Bronchial epithelial cell (primary cell): ENCODE data around the gene CMTM8. TPM values are rescaled to one million over a fixed set of nuclear protein-coding genes. Genes with fewer than 3 reads are reported as not detected.

Experiments
- DNase-seq: peaks from one replicate; pipeline ENCODE4 v3.0.0-alpha.2; 2010; ENCODE audit warnings: low read depth
- FAIRE-seq: peaks from 2 replicates; lab custom pipeline; 2011; peaks lifted over from hg19 to GRCh38; lab: Jason Lieb, UNC
- H3K27me3 ChIP-seq: 2 replicates; pipeline ENCODE4 v1.5.1; 2011; ENCODE audit warnings: low read length; ENCODE audit not compliant: control insufficient read depth, insufficient read depth
- H3K36me3 ChIP-seq: 2 replicates; pipeline ENCODE4 v1.5.1; 2011; ENCODE audit warnings: low read length; ENCODE audit not compliant: control insufficient read depth, insufficient read depth
- H3K4me3 ChIP-seq: 2 replicates; pipeline ENCODE4 v1.5.1; 2011; ENCODE audit warnings: mild to moderate bottlenecking, low read depth, low read length, control low read depth
- total RNA-seq: library from RNA; depleted of rRNA; stranded (reverse); fragments of >200 nt; gene quantifications from 2 replicates; pipeline ENCODE4 v1.2.1, GENCODE V29; 2014
- TF ChIP-seq, protein P1 (sequence below): IDR thresholded peaks from 2 replicates; pipeline ENCODE4 v1.5.1; 2011; ENCODE audit warnings: mild to moderate bottlenecking, moderate library complexity, low read length, control low read depth, inconsistent platforms; ENCODE audit not compliant: insufficient read depth, severe bottlenecking

Gene CMTM8
- total RNA-seq, 1 donor from 2014 or later = 0.79 TPM

DNA sequence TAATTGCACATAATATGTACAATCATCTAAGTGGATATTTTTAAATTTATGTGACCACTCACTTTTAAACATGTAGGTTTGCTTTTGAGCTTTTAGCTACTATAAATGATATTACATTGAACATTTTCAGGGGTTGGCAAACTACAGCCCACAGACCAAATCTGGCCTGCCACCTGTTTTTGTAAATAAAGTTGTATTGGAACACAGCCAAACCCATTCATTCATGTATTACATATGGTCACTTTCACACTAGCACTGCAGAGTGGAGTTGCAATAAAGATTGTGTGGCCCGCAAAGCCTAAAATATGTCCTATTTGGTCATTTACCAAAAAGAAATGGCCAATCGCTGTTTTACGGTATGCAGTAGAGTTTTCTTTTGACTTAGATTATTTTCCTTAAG is 174.4 kb downstream of the CMTM8 start:
- no peak for FAIRE-seq
- no peaks in the 10 kb centered on the region for H3K27me3 ChIP-seq
- H3K36me3 ChIP-seq = no peaks in the 10 kb centered on the region
- H3K4me3 ChIP-seq = no peak overlapping the region
- TF ChIP-seq, protein P1, sequence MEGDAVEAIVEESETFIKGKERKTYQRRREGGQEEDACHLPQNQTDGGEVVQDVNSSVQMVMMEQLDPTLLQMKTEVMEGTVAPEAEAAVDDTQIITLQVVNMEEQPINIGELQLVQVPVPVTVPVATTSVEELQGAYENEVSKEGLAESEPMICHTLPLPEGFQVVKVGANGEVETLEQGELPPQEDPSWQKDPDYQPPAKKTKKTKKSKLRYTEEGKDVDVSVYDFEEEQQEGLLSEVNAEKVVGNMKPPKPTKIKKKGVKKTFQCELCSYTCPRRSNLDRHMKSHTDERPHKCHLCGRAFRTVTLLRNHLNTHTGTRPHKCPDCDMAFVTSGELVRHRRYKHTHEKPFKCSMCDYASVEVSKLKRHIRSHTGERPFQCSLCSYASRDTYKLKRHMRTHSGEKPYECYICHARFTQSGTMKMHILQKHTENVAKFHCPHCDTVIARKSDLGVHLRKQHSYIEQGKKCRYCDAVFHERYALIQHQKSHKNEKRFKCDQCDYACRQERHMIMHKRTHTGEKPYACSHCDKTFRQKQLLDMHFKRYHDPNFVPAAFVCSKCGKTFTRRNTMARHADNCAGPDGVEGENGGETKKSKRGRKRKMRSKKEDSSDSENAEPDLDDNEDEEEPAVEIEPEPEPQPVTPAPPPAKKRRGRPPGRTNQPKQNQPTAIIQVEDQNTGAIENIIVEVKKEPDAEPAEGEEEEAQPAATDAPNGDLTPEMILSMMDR = no peak
- DNase-seq = no peak

DNA sequence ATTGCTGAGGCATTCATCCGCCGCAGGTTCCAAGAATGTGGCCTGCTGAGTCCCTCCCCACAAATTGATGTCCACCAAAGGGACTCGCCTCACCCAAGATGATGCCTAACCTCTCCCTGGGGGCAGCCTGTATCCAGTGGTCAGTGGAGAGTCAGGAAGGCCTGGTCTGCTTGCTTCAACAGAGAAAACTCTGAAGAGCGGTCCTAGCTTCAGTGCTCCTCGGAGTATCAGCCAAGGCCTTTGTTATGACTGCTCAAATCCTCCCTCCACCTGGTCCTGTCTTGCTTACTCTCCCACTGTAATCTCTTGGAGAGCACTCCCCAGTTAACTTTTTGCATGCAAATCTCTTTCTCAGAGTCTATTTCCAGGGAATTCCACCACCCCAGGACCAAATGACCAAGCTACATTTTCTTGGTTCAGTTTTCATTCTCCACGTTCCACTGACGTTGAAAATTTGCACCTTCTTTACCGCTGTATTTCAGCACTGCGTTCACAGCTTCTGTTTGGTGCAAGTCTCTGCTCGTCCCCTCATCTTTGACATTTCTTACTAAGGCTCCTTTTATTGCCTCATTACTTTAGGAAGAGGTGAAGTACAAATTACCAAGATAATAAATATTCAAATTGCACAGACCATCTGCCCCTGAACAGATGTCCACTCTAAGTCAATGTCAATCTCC is 175.5 kb downstream of the CMTM8 start:
- DNase-seq (peak; percentile 76), FAIRE-seq (peak; percentile 18)
- TF ChIP-seq, protein P1 = no peak
- Histone ChIP-seq H3K4me3 (no peak overlapping the region), H3K27me3 (no peaks in the 10 kb centered on the region), H3K36me3 (no peaks in the 10 kb centered on the region)

DNA sequence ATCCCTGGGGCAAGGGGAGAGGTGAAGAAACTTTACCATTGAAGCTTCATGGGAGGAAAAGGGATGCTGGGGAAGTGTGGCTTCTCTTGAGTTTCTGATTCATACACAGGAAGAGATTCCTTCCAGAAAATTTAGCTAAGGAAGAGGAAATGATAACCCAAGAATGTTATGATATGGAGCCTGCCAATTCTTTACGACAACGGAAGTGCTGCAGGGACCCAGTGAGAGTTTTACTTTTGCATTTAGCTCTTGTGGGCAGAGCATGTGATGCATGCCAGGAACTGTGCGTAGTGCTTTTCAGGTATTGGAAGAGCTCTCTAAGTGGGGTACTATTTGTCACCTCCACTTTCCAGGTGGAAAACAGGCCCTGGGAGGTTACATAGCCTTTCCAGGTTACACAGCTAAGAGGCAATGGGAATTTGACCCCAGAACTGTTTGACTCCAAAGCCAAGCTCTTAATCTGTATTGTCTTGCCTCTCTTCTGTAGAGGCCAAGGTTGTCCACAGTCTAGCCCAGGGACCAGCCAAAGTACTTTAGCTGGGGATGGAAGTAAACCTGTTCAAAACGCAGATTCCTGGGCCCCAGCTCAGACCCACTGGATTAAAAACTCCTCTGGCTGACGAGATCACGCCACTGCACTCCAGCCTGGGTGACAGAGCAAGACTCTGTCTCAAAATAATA is 176.2 kb downstream of the CMTM8 start:
- FAIRE-seq = no peak
- peak; percentile 87 for DNase-seq

DNA sequence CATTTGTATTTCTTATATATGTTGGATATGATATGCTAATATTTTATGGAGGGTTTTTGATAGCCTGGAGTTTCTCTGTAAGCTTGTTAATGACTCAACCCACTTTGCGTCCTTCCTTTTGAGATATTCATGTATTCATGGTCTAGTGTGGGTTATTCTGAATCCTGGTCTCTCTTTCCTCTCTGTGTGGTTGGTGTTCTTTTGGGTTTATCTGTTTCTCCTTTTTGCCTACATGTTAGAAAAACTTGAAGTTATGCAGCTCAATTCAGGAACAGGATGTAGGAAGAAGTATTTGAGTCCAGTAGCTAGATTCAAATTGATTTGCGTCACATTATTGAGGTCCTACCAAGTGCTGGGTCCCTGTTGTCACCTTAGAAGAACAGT is 181.3 kb downstream of the CMTM8 start:
- FAIRE-seq = no peak
- H3K4me3 ChIP-seq = no peak overlapping the region
- H3K27me3 ChIP-seq = no peaks in the 10 kb centered on the region
- TF ChIP-seq, protein P1 = no peak
- no peak for DNase-seq
- H3K36me3 ChIP-seq = no peaks in the 10 kb centered on the region

More for the DNA sequence above, 176.2 kb downstream of the CMTM8 start:
- no peaks in the 10 kb centered on the region for H3K36me3 ChIP-seq
- TF ChIP-seq, protein P1 = no peak
- H3K4me3 ChIP-seq = no peak overlapping the region
- H3K27me3 ChIP-seq = no peaks in the 10 kb centered on the region

Other genes starting within 250 kb of the CMTM8 start
- 21.3 and 28.9 TPM in 2 replicates for gene GPD1L, start 132.1 kb upstream of the CMTM8 start, total RNA-seq
- gene CMTM7, start 153.2 kb downstream of the CMTM8 start, total RNA-seq = 3.1 and 5.8 TPM in 2 replicates